IPS-20b (cell line): ENCODE data around the gene EFEMP2.

Experiments used
- H3K27ac ChIP-seq: one replicate; pipeline ENCODE4 v1.5.1; 2013; ENCODE audit warnings: low read length
- H3K27me3 ChIP-seq: 2 replicates; pipeline ENCODE4 v1.6.1; 2013; ENCODE audit warnings: mild to moderate bottlenecking, low read length, inconsistent platforms; ENCODE audit not compliant: insufficient read depth
- H3K36me3 ChIP-seq: 2 replicates; pipeline ENCODE4 v1.6.1; 2013; ENCODE audit warnings: low read depth, mild to moderate bottlenecking, inconsistent platforms, low read length, moderate library complexity; ENCODE audit not compliant: insufficient read depth
- H3K4me1 ChIP-seq: 2 replicates; pipeline ENCODE4 v1.6.1; 2013; ENCODE audit warnings: mild to moderate bottlenecking, control low read depth, inconsistent platforms, low read length, moderate library complexity; ENCODE audit not compliant: insufficient read depth
- H3K4me3 ChIP-seq: 2 replicates; pipeline ENCODE4 v1.5.1; 2013; ENCODE audit warnings: mild to moderate bottlenecking, low read length, inconsistent platforms
- H3K9ac ChIP-seq: 2 replicates; pipeline ENCODE4 v1.6.1; 2013; ENCODE audit warnings: low read depth, mild to moderate bottlenecking, inconsistent platforms, low read length, moderate library complexity
- H3K9me3 ChIP-seq: 2 replicates; pipeline ENCODE4 v1.6.1; 2013; ENCODE audit warnings: mild to moderate bottlenecking, low read depth, low read length, inconsistent platforms; ENCODE audit not compliant: insufficient read depth

EFEMP2 gene

DNA sequence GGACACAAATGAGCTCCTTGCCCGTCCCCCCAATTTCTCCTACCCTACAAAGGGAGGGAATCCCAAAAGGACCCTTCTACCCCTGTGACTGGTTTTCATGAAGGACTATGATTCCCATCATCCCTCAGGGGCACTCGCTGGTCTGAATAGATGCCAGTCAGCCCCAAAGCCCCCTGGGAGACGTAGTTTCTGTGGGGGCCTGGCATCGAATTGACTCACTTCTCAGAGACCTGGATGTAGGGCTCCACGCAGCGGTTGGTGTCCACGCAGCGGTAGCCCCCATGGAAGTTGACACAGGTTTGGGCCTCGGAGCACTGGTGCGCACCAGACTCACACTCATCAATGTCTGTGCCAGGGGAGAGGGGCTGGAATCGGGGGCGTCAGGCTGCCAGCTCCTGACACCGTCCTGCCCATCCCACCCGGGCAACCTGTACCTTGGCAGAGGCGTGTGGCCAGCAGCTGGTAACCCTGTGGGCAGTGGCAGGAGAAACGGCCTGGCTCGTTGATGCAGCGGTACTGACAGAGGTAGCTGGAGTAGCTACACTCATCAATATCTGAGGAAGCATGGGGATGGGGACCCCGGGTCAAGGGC is 4.4 kb downstream of the EFEMP2 start:
- H3K9me3 ChIP-seq = no peaks in the 10 kb centered on the region
- H3K4me3 ChIP-seq = peak overlapping the region; percentile 72; the same call in 1 of the 2 replicates
- no peak overlapping the region for H3K27ac ChIP-seq
- peak overlapping the region; percentile 45; the same call in 1 of the 2 replicates for H3K9ac ChIP-seq
- no peaks in the 10 kb centered on the region for H3K4me1 ChIP-seq
- H3K27me3 ChIP-seq = peaks cover 26% of the 10 kb centered on the region
- H3K36me3 ChIP-seq = peaks cover 35% of the 10 kb centered on the region

DNA sequence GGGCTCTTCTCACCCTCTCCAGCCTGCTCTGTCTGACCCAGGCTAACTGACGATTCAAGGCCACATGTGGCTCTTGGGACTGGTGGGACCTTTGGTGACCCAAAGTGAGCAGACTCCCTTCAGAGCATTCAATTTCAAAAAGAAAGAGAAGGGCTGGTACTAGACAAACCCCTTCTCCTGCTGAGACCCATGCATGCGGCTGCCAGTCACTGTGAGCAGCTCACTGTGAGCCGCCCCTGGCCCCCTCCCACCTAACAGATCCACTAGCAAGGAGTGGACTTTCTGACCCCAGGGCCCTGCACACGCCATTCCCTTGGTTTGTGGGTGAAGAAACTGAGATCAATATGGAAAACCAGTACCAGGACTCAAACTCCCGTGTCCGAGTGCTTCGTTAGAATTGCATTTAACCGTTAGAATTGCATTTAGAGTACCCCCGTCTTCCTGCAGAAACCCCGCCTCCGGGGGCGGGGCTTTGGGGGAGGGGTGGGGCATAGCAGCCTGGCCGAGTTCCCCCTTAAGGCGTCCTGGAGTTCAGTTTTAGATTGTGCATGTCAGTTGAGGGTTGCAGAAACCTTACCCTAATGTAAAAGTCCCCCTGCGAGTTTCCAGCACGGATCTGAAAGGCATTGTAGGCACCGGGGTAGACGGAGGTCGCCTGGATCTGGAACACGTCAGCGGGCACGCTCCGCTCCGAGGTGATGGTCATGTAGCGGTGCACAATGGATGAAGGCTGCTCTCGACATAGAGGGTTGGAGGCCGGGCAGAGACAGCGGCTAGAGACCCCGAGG is 5.1 kb downstream of the EFEMP2 start:
- Histone ChIP-seq H3K4me1 (no peaks in the 10 kb centered on the region), H3K9ac (peak overlapping the region; percentile 45; the same call in 1 of the 2 replicates), H3K36me3 (peaks cover 42% of the 10 kb centered on the region), H3K27me3 (peaks cover 22% of the 10 kb centered on the region), H3K27ac (no peak overlapping the region), H3K9me3 (no peaks in the 10 kb centered on the region), H3K4me3 (peak overlapping the region; percentile 72; the same call in 1 of the 2 replicates)

DNA sequence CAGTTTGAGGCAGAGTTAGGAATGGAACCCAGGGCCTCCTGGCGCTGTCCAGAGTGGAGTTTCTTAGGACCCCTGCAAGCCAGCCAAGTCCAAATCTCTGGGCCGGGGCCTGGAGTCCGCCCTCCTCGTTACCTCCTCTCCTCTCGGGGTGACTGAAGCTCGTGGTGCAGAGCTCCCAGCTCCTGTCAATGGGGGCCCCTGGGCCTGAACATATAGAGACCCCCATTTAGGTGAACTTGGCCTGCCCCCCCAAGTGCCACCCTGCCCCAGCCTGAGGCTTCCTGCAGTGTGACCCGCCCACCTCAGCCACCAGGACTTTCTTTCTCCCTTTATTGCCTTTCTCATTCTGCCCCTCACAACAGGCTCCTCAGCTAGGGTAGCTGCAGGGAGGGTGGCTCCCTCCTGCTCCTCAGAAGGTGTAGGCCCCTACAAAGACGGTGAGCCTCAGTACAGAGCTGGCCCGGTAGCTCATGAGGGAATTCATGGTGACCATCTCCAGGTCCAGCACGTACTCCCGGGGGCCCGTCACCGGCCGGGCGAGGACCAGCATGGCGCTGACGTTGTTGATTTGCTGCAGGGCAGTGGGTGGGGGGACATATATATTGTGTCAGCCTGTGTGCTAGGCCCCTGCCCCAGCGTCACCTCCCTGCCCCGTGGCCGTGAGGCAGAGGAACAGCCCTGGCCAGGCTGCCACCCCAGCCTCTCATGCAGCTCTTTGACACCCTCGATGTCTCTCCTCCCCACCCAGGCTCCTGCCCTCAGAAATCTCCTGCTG is 5.9 kb downstream of the EFEMP2 start:
- peak overlapping the region; percentile 72; the same call in 1 of the 2 replicates for H3K4me3 ChIP-seq
- peaks cover 16% of the 10 kb centered on the region; the same call in 1 of the 2 replicates for H3K27me3 ChIP-seq
- H3K9me3 ChIP-seq = no peaks in the 10 kb centered on the region
- no peak overlapping the region for H3K27ac ChIP-seq
- peaks cover 50% of the 10 kb centered on the region for H3K36me3 ChIP-seq
- peaks cover under 1% of the 10 kb centered on the region; the same call in 1 of the 2 replicates for H3K4me1 ChIP-seq
- H3K9ac ChIP-seq = no peak overlapping the region

DNA sequence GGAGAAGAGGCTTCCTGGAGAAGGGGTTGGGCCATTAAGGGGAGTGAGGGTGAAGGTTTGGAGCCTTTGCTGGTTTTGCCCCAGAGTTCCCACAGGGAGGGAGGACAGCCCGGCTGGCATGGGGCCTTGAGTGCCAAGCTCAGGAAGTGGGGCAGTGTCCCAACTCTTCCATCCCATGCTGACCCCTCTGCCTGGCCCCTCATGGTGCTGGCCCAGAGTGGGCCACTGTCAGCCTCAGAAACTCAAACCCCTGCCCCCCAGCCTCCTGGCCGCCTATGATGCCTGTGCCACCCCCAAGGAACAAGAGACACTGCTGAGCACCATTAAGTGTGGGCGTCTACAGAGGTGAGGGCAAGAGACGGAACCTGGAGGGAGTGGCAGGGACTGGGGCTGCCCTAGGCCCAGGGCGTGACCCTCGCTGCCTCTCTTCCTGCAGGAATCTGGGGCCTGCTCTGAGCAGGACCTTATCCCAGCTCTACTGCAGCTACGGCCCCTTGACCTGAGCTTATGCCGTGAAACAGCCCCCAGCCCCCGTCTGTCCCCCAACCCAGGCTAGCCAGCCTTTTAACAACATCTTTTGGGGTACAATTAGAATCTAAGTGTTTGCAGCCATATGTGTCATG is 6.9 kb downstream of the EFEMP2 start:
- no peak overlapping the region for H3K4me3 ChIP-seq
- H3K27me3 ChIP-seq = peaks cover 10% of the 10 kb centered on the region; the same call in 1 of the 2 replicates
- H3K4me1 ChIP-seq = peaks cover 5% of the 10 kb centered on the region; the same call in 1 of the 2 replicates
- no peak overlapping the region for H3K9ac ChIP-seq
- H3K27ac ChIP-seq = no peak overlapping the region
- H3K9me3 ChIP-seq = no peaks in the 10 kb centered on the region
- peaks cover 52% of the 10 kb centered on the region for H3K36me3 ChIP-seq

DNA sequence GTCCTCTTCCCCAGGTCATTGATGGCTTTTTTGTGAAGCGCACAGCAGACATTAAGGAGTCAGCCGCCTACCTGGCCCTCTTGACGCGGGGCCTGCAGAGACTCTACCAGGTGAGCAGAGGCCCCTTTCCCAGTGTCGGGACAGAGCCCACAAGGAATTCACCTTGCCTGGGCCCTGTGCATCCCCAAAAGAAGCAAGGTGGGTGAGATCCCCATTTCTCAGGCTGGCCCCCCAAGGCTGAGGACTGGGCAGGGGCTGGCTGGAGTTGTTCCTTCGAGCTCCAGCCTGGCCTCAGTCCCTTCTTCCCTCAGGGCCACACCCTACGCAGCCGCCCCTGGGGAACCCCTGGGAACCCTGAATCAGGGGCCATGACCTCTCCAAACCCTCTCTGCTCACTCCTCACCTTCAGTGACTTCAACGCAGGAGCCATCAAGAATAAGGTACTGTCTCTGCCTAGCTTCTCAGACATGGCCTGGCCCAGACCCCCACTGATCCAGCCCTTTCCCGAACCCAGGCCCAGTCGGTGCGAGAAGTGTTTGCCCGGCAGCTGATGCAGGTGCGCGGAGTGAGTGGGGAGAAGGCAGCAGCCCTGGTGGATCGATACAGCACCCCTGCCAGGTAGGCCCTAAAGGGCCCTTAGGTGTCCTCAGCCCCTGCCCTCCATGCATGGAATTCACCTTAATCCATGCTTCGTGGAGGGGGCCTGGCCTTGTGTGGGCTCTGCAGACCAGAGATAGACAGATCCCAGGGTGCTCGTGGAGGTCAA is 7.7 kb downstream of the EFEMP2 start:
- Histone ChIP-seq H3K9me3 (no peaks in the 10 kb centered on the region), H3K4me1 (peaks cover 5% of the 10 kb centered on the region; the same call in 1 of the 2 replicates), H3K36me3 (peaks cover 52% of the 10 kb centered on the region), H3K9ac (no peak overlapping the region), H3K27me3 (peaks cover 10% of the 10 kb centered on the region; the same call in 1 of the 2 replicates), H3K27ac (no peak overlapping the region), H3K4me3 (no peak overlapping the region)

DNA sequence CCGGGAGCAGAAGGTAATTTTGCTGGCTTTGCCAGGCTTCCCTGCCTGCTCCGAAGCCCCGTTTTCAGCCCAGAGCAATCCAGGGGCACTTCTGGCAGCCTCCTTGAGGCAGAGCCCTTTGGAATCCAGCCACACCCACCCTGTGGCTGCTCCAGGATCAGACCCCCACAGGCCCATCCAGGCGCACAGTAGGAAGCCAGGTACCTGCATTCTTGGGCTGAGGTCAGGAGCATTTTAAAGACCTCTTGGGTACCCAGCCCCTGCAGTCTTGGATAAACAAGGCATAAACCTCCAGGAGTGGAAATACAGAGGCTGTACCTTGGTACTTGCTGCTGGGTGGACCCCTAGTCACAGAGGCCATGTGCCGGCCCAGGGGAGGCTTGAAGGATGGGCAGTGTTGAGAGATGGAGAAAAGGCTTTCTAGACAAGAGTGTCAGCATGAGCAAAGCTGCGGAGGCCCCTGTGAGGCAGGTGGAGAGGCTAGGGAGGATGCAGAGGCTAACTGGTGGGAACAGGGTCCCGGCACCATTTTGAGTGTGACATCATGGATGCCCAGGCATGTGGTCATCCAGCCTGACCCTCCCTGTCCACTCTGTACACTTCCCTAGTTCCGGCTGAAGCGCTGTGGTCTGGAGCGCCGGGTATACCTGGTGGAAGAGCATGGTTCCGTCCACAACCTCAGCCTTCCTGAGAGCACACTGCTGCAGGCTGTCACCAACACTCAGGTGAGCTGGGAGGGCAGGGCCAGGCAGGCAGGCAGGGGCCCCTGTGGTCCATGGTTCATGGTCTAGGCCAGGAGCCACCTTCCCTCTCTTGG is 8.5 kb downstream of the EFEMP2 start:
- Histone ChIP-seq H3K4me3 (no peak overlapping the region), H3K9me3 (no peaks in the 10 kb centered on the region), H3K4me1 (peaks cover 5% of the 10 kb centered on the region; the same call in 1 of the 2 replicates), H3K27me3 (peaks cover 6% of the 10 kb centered on the region; the same call in 1 of the 2 replicates), H3K27ac (no peak overlapping the region), H3K9ac (no peak overlapping the region), H3K36me3 (peaks cover 52% of the 10 kb centered on the region)

DNA sequence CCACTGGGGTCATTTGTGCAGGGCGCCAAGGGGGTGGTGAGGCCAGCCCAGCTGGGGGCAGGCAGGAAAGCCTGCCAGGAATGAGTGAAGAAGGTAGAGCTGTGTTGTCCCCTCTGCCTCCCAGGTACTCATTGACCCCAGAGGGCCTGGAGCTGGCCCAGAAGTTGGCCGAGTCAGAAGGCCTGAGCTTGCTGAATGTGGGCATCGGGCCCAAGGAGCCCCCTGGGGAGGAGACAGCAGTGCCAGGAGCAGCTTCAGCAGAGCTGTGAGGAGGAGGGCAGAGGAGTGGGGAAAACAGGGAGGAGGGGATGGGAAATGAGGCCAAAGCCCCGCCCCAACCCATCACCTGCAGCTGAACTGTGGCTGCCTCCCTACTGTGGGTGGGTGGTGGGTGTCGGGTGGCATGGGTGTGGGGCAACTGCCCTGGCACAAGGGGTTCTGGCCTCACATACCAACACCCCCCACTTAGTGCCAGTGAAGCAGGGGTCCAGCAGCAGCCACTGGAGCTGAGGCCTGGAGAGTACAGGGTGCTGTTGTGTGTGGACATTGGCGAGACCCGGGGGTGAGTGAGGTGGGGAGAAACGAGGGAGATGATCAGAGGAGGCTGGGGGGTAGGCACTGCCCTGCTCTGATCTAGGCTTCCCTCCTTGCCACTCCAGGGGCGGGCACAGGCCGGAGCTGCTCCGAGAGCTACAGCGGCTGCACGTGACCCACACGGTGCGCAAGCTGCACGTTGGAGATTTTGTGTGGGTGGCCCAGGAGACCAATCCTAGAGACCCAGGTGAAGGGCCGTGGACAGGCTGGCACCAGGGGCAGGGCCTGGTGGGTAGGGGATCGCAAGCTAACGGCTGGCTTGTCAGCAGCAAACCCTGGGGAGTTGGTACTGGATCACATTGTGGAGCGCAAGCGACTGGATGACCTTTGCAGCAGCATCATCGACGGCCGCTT is 9.4 kb downstream of the EFEMP2 start:
- H3K36me3 ChIP-seq = peaks cover 52% of the 10 kb centered on the region
- H3K4me1 ChIP-seq = peaks cover 5% of the 10 kb centered on the region; the same call in 1 of the 2 replicates
- no peaks in the 10 kb centered on the region for H3K9me3 ChIP-seq
- H3K27ac ChIP-seq = no peak overlapping the region
- H3K9ac ChIP-seq = no peak overlapping the region
- no peak overlapping the region for H3K4me3 ChIP-seq
- H3K27me3 ChIP-seq = no peaks in the 10 kb centered on the region

DNA sequence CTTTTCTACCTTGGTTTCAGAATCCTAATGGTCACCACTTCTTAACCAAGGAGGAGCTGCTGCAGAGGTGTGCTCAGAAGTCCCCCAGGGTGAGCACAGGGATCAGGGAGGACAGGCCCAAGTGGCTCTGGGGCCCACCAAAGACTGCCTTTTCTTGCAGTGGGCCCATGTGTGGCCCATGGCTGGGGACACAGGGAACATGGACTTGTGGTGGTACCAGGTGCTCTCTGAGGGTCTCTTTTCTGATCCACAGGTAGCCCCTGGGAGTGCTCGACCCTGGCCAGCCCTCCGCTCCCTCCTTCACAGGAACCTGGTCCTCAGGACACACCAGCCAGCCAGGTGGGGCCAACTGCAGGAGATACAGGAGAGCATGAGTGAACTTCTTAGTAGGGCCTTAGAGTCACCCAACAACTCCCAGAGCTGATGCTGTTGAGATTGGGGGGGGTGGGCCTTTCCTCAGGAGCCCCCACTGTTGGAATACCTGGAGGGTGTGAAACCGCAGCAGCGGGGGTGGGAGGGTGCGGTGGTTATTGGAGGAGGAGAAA is 10.3 kb downstream of the EFEMP2 start:
- Histone ChIP-seq H3K4me1 (peaks cover 5% of the 10 kb centered on the region; the same call in 1 of the 2 replicates), H3K27me3 (no peaks in the 10 kb centered on the region), H3K4me3 (no peak overlapping the region), H3K36me3 (peaks cover 52% of the 10 kb centered on the region), H3K9me3 (no peaks in the 10 kb centered on the region), H3K27ac (no peak overlapping the region), H3K9ac (no peak overlapping the region)

DNA sequence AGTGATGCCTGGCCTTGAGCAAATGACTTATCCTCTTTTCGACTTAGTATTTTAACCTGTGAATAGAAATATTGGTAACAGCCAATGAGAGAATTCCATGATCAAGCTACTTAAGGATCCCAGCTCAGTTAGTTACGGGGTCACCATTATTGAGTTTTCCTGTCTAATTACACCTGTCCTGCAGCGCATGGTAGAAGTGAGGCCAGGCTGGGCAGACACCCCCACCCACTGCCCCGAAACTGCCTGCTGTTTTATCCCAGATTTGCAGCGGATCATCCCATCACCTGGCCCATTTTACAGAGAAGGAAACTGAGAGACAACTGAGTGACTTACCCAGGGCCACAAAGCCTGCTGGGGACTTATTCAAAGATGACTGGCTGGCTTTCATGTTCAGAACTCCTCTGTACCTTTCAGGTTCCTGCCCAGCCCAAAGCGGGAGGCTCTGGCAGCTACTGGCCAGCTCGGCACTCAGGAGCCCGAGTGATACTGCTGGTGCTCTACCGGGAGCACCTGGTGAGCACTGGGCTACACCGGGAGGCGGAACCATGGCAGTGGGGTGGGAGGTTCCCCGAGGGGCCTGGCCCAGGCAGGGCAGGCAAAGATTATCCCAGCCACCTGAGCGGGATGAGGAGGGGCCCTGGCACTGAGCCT is 10.9 kb downstream of the EFEMP2 start:
- peak overlapping the region; percentile 99; the same call in 1 of the 2 replicates for H3K9ac ChIP-seq
- H3K4me3 ChIP-seq = peak overlapping the region; percentile 86
- H3K4me1 ChIP-seq = peaks cover 5% of the 10 kb centered on the region; the same call in 1 of the 2 replicates
- H3K36me3 ChIP-seq = peaks cover 53% of the 10 kb centered on the region
- H3K27ac ChIP-seq = no peak overlapping the region
- H3K9me3 ChIP-seq = no peaks in the 10 kb centered on the region
- H3K27me3 ChIP-seq = no peaks in the 10 kb centered on the region
